Parathyroid adenoma (tissue), 2 donors: ENCODE results near the gene SLC35E4.

Source experiments
- H2AFZ ChIP-seq: fragments of 300-600 bp; sonication (generic); one replicate; pipeline ENCODE4 v1.7.0; 2017; ENCODE audit warnings: antibody characterized with exemption, mild to moderate bottlenecking
- H3K27ac ChIP-seq: fragments of 300-600 bp; sonication (generic); one replicate; pipeline ENCODE4 v1.7.0; 2017
- H3K27me3 ChIP-seq: fragments of 300-600 bp; sonication (generic); one replicate; pipeline ENCODE4 v1.7.0; 2017; ENCODE audit warnings: low read length; ENCODE audit not compliant: control insufficient read depth, insufficient read depth
- H3K36me3 ChIP-seq: fragments of 300-600 bp; sonication (generic); one replicate; pipeline ENCODE4 v1.7.0; 2017; ENCODE audit warnings: low read length; ENCODE audit not compliant: control insufficient read depth, insufficient read depth
- H3K4me1 ChIP-seq: fragments of 300-600 bp; sonication (generic); one replicate; pipeline ENCODE4 v1.7.0; 2017; ENCODE audit warnings: control low read depth
- H3K4me2 ChIP-seq: fragments of 300-600 bp; sonication (generic); one replicate; pipeline ENCODE4 v1.7.0; 2017; ENCODE audit warnings: low read length
- H3K4me3 ChIP-seq: fragments of 300-600 bp; sonication (generic); one replicate; pipeline ENCODE4 v1.7.0; 2017; ENCODE audit warnings: low read depth, low read length
- H3K79me2 ChIP-seq: fragments of 300-600 bp; sonication (generic); one replicate; pipeline ENCODE4 v1.7.0; 2017; ENCODE audit warnings: control low read depth
- H3K9ac ChIP-seq: fragments of 300-600 bp; sonication (generic); one replicate; pipeline ENCODE4 v1.7.0; 2017; ENCODE audit warnings: mild to moderate bottlenecking
- H3K9me3 ChIP-seq: fragments of 300-600 bp; sonication (generic); one replicate; pipeline ENCODE4 v1.7.0; 2017; ENCODE audit warnings: low read length; ENCODE audit not compliant: control insufficient read depth
- CTCF ChIP-seq: fragments of 300-600 bp; sonication (generic); IDR thresholded peaks from one replicate; pipeline ENCODE4 v1.7.0; 2017; ENCODE audit warnings: antibody characterized with exemption, mild to moderate bottlenecking
- donor health status: primary hyperparathyroidism.

Gene SLC35E4

GRCh38 chr22:30680991-30681770 lies 45.6 kb downstream of the SLC35E4 start:
- Histone ChIP-seq H3K79me2 (no peaks in the 10 kb centered on the region), H3K4me1 (no peaks in the 10 kb centered on the region), H3K36me3 (no peaks in the 10 kb centered on the region), H3K27ac (no peak overlapping the region), H3K9me3 (no peaks in the 10 kb centered on the region), H3K4me2 (no peak overlapping the region), H3K4me3 (no peak overlapping the region), H3K9ac (no peak overlapping the region), H3K27me3 (no peaks in the 10 kb centered on the region), H2AFZ (no peak overlapping the region)
- no peak for TF ChIP-seq CTCF

DNA sequence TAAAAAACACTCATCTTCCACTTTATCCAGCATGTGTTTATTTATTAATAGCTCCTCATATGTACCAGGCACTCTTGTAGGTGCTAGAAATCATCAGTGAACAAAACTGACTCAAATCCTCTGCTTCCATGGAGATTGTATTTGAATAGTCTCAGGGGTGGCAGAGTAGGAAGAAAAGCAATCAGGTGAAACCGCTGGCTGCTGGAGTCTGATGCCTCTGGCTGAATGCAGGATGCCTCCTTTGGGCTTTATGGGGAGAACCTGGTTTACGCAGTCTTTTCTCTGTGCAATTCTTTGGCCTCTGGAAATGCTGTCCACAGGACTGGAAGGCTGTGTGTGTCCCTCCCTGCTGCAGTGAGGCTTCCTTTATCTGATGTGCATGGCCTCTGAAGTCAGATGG lies 46.2 kb downstream of the SLC35E4 start:
- Histone ChIP-seq H3K4me2 (no peak overlapping the region), H3K27ac (no peak overlapping the region), H3K79me2 (no peaks in the 10 kb centered on the region), H3K27me3 (no peaks in the 10 kb centered on the region), H3K9ac (no peak overlapping the region), H2AFZ (no peak overlapping the region), H3K4me3 (no peak overlapping the region), H3K36me3 (no peaks in the 10 kb centered on the region), H3K9me3 (no peaks in the 10 kb centered on the region), H3K4me1 (no peaks in the 10 kb centered on the region)
- TF ChIP-seq CTCF: no peak

- Histone ChIP-seq H3K4me3 (no peak overlapping the region), H3K4me1 (no peaks in the 10 kb centered on the region), H3K79me2 (no peaks in the 10 kb centered on the region), H3K36me3 (no peaks in the 10 kb centered on the region), H3K9me3 (no peaks in the 10 kb centered on the region), H2AFZ (no peak overlapping the region), H3K27ac (no peak overlapping the region), H3K9ac (no peak overlapping the region), H3K4me2 (no peak overlapping the region), H3K27me3 (no peaks in the 10 kb centered on the region)
- TF ChIP-seq CTCF: no peak
These were observed 49.6 kb downstream of the SLC35E4 start for GRCh38 chr22:30685178-30685577.

GRCh38 chr22:30687358-30687757 lies 51.8 kb downstream of the SLC35E4 start:
- no peak overlapping the region for H2AFZ ChIP-seq

More at GRCh38 chr22:30687358-30687757, 51.8 kb downstream of the SLC35E4 start:
- H3K4me2 ChIP-seq: no peak overlapping the region
- H3K4me3 ChIP-seq: no peak overlapping the region
- H3K27me3 ChIP-seq: no peaks in the 10 kb centered on the region
- H3K9me3 ChIP-seq: no peaks in the 10 kb centered on the region
- no peak for TF ChIP-seq CTCF
- no peaks in the 10 kb centered on the region for H3K36me3 ChIP-seq
- H3K9ac ChIP-seq: no peak overlapping the region
- no peaks in the 10 kb centered on the region for H3K4me1 ChIP-seq
- no peak overlapping the region for H3K27ac ChIP-seq
- H3K79me2 ChIP-seq: no peaks in the 10 kb centered on the region
